Astrocyte (in vitro differentiated cells and primary cell): ENCODE results near the gene HOXB13. TPM values are rescaled to one million over a fixed set of nuclear protein-coding genes. Genes with fewer than 3 reads are reported as not detected.

Experiments used
- DNase-seq: peaks from one replicate; pipeline ENCODE4 v3.0.0-alpha.2; 2010; ENCODE audit warnings: low read depth
- FAIRE-seq: peaks from 2 replicates; lab custom pipeline; 2011; peaks lifted over from hg19 to GRCh38; lab: Jason Lieb, UNC
- H2AFZ ChIP-seq: 2 replicates; pipeline ENCODE4 v1.6.0; 2012; ENCODE audit warnings: low read depth, low read length, inconsistent platforms
- H3K27ac ChIP-seq: 2 replicates; pipeline ENCODE4 v1.5.1; 2011; ENCODE audit warnings: low read depth, low read length, inconsistent platforms
- H3K27me3 ChIP-seq: 2 replicates; pipeline ENCODE4 v1.6.0; 2011; ENCODE audit warnings: low read length, inconsistent platforms; ENCODE audit not compliant: insufficient read depth
- H3K36me3 ChIP-seq: 2 replicates; pipeline ENCODE4 v1.5.1; 2011; ENCODE audit warnings: low read length, inconsistent platforms; ENCODE audit not compliant: insufficient read depth
- H3K4me1 ChIP-seq: 2 replicates; pipeline ENCODE4 v1.5.1; 2011; ENCODE audit warnings: low read length, inconsistent platforms; ENCODE audit not compliant: insufficient read depth
- H3K4me2 ChIP-seq: 2 replicates; pipeline ENCODE4 v1.6.0; 2012; ENCODE audit warnings: low read length, inconsistent platforms
- H3K4me3 ChIP-seq: 2 replicates; pipeline ENCODE4 v1.5.1; 2011; ENCODE audit warnings: low read depth, mild to moderate bottlenecking, low read length, inconsistent platforms; ENCODE audit not compliant: insufficient read depth
- H3K79me2 ChIP-seq: 2 replicates; pipeline ENCODE4 v1.6.0; 2012; ENCODE audit warnings: mild to moderate bottlenecking, low read length, inconsistent platforms; ENCODE audit not compliant: insufficient read depth
- H3K9ac ChIP-seq: 2 replicates; pipeline ENCODE4 v1.6.0; 2012; ENCODE audit warnings: mild to moderate bottlenecking, low read length, inconsistent platforms
- H3K9me3 ChIP-seq: 2 replicates; pipeline ENCODE4 v1.5.1; 2012; ENCODE audit warnings: low read depth, mild to moderate bottlenecking, low read length, inconsistent platforms; ENCODE audit not compliant: insufficient read depth
- H4K20me1 ChIP-seq: 2 replicates; pipeline ENCODE4 v1.6.0; 2012; ENCODE audit warnings: low read length, inconsistent platforms; ENCODE audit not compliant: insufficient read depth
- H3K27ac Mint-ChIP-seq: one replicate; pipeline ENCODE4 v1.8.0; 2021; ENCODE audit warnings: mild to moderate bottlenecking, mixed read lengths; ENCODE audit not compliant: unreplicated experiment
- H3K27me3 Mint-ChIP-seq: one replicate; pipeline ENCODE4 v1.8.0; 2021; ENCODE audit warnings: low read depth, mixed read lengths; ENCODE audit not compliant: unreplicated experiment
- H3K36me3 Mint-ChIP-seq: one replicate; pipeline ENCODE4 v1.8.0; 2021; ENCODE audit warnings: low read depth, mixed read lengths; ENCODE audit not compliant: unreplicated experiment
- H3K4me1 Mint-ChIP-seq: one replicate; pipeline ENCODE4 v1.8.0; 2021; ENCODE audit warnings: low read depth, mixed read lengths; ENCODE audit not compliant: unreplicated experiment
- H3K4me3 Mint-ChIP-seq: one replicate; pipeline ENCODE4 v1.8.0; 2021; ENCODE audit warnings: mild to moderate bottlenecking, moderate library complexity, mixed read lengths; ENCODE audit not compliant: unreplicated experiment
- H3K9me3 Mint-ChIP-seq: one replicate; pipeline ENCODE4 v1.8.0; 2021; ENCODE audit warnings: mild to moderate bottlenecking, mixed read lengths; ENCODE audit not compliant: unreplicated experiment
- CTCF ChIP-seq: IDR thresholded peaks from 2 replicates; pipeline ENCODE4 v1.5.1; 2011; ENCODE audit warnings: low read depth, mild to moderate bottlenecking, inconsistent platforms, low read length, moderate library complexity; ENCODE audit not compliant: insufficient read depth
- EZH2 ChIP-seq: IDR thresholded peaks from 2 replicates; pipeline ENCODE4 v1.6.1; 2012; ENCODE audit warnings: mild to moderate bottlenecking, low read length, inconsistent platforms; ENCODE audit not compliant: insufficient read depth
- total RNA-seq: library from RNA; stranded (reverse); gene quantifications from 2 replicates; pipeline ENCODE4 v1.2.1, GENCODE V29; 2021

HOXB13 gene
- total RNA-seq, 1 donor from 2014 or later: not detected

- TF ChIP-seq EZH2 (peak; percentile 38), CTCF (no peak)
- Mint-ChIP-seq H3K36me3 (peaks cover 2% of the 10 kb centered on the region), H3K4me1 (no peaks in the 10 kb centered on the region), H3K4me3 (no peak overlapping the region), H3K27me3 (peaks cover 96% of the 10 kb centered on the region), H3K27ac (peak overlapping the region; percentile 5), H3K9me3 (peaks cover 2% of the 10 kb centered on the region)
- Histone ChIP-seq H3K4me3 (no peak overlapping the region), H3K9ac (no peak overlapping the region), H2AFZ (no peak overlapping the region), H4K20me1 (peaks cover 9% of the 10 kb centered on the region), H3K27ac (no peak overlapping the region), H3K27me3 (peaks cover 98% of the 10 kb centered on the region), H3K9me3 (peaks cover 10% of the 10 kb centered on the region), H3K4me1 (peaks cover 2% of the 10 kb centered on the region), H3K4me2 (no peak overlapping the region), H3K36me3 (no peaks in the 10 kb centered on the region), H3K79me2 (no peaks in the 10 kb centered on the region)
- no peak for DNase-seq
- no peak for FAIRE-seq
Observed at GRCh38 chr17:48720266-48721008, 8.1 kb downstream of the HOXB13 start.

DNA sequence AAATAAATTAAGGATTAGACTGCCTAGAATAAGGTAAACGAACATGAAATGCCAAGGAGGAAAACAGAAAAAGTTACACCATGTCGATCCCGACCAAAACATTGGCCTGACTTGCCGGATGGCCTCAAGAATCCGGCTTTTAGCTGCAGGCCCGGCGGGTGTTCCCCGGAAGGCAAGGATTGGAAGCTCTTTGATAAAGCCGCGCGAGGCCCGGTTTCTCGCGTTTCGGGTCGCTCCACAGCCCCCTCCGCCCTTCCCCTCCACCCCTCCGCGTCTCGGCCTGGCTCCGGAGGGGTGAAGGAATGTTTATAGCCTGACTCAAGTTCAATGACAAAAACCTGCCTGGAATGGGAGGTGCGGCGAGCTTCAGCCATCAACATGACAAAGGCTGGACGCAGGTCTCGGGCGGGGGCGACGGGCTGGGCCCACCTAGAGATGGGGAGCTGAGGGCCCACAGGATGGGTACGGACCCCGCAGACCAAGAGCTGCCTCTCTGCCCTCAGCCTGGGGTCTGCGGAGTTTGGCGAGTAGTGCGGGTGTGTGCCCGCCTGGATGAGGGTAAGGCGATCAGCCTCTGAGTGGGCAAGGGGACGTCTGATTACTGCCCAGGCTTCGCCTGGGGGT is 8.8 kb downstream of the HOXB13 start:
- Histone ChIP-seq H3K27me3 (peaks cover 96% of the 10 kb centered on the region), H3K9me3 (peaks cover 10% of the 10 kb centered on the region), H3K79me2 (no peaks in the 10 kb centered on the region), H4K20me1 (peaks cover 9% of the 10 kb centered on the region), H3K9ac (no peak overlapping the region), H3K4me1 (peaks cover 2% of the 10 kb centered on the region), H3K27ac (no peak overlapping the region), H3K4me3 (no peak overlapping the region), H3K36me3 (no peaks in the 10 kb centered on the region), H3K4me2 (no peak overlapping the region), H2AFZ (no peak overlapping the region)
- peaks cover 2% of the 10 kb centered on the region for H3K36me3 Mint-ChIP-seq
- peaks cover 94% of the 10 kb centered on the region for H3K27me3 Mint-ChIP-seq
- no peaks in the 10 kb centered on the region for H3K4me1 Mint-ChIP-seq
- no peak overlapping the region for H3K4me3 Mint-ChIP-seq
- no peak overlapping the region for H3K27ac Mint-ChIP-seq
- peaks cover 2% of the 10 kb centered on the region for H3K9me3 Mint-ChIP-seq
- DNase-seq (no peak), FAIRE-seq (no peak)
- no peak for TF ChIP-seq EZH2
- TF ChIP-seq CTCF: no peak
